ENCODE data around the gene PLXNA1.

The PLXNA1 gene

GRCh38 chr3:126952983-126953660 lies 29.8 kb upstream of the PLXNA1 start:
- DNase-seq (ENCODE audit: low spot score), result no peak

- no peak for DNase-seq (ENCODE audit: low spot score)
These were observed 28.6 kb upstream of the PLXNA1 start for GRCh38 chr3:126954141-126954842.

GRCh38 chr3:126955004-126955790 lies 27.7 kb upstream of the PLXNA1 start:
- DNase-seq (ENCODE audit: low spot score), result no peak

GRCh38 chr3:126956361-126956760 lies 26.6 kb upstream of the PLXNA1 start:
- DNase-seq (ENCODE audit: low spot score), result no peak

- DNase-seq (ENCODE audit: low spot score), result no peak
These were observed 25.9 kb upstream of the PLXNA1 start for GRCh38 chr3:126956866-126957650.

- no peak for DNase-seq (ENCODE audit: low spot score)
These were observed 24.9 kb upstream of the PLXNA1 start for GRCh38 chr3:126957776-126958637.

- no peak for DNase-seq (ENCODE audit: low spot score)
These were observed 24.3 kb upstream of the PLXNA1 start for GRCh38 chr3:126958638-126959085.

- no peak for DNase-seq (ENCODE audit: low spot score)
These were observed 23.6 kb upstream of the PLXNA1 start for GRCh38 chr3:126959136-126959920.

- DNase-seq (ENCODE audit: low spot score), result no peak
These were observed 22.9 kb upstream of the PLXNA1 start for GRCh38 chr3:126959921-126960603.

- no peak for DNase-seq (ENCODE audit: low spot score)
These were observed 22.3 kb upstream of the PLXNA1 start for GRCh38 chr3:126960604-126960995.

- DNase-seq (ENCODE audit: low spot score), result no peak
These were observed 21.6 kb upstream of the PLXNA1 start for GRCh38 chr3:126961191-126961790.

- no peak for DNase-seq (ENCODE audit: low spot score)
These were observed 21.0 kb upstream of the PLXNA1 start for GRCh38 chr3:126961791-126962461.

- DNase-seq (ENCODE audit: low spot score), result no peak
These were observed 20.2 kb upstream of the PLXNA1 start for GRCh38 chr3:126962756-126963155.

- DNase-seq (ENCODE audit: low spot score), result no peak
These were observed 19.4 kb upstream of the PLXNA1 start for GRCh38 chr3:126963261-126964190.

GRCh38 chr3:126964261-126964660 lies 18.7 kb upstream of the PLXNA1 start:
- no peak for DNase-seq (ENCODE audit: low spot score)

- no peak for DNase-seq (ENCODE audit: low spot score)
These were observed 18.0 kb upstream of the PLXNA1 start for GRCh38 chr3:126964950-126965349.

- no peak for DNase-seq (ENCODE audit: low spot score)
These were observed 17.3 kb upstream of the PLXNA1 start for GRCh38 chr3:126965526-126966080.
